ENCODE measurements around the gene DNM3. TPM values are rescaled to one million over a fixed set of nuclear protein-coding genes. Genes with fewer than 3 reads are reported as not detected.

DNM3 gene
- total and polyA plus RNA-seq, 2 donors (not counting 1 experiment from before 2014, with no cell fraction given) = 1.0 to 1.3 TPM

GRCh38 chr1:171863531-171863930, 22.2 kb downstream of the DNM3 start:
- POLR2A ChIA-PET = no interaction called here
- no peak overlapping the region for H3K4me3 Mint-ChIP-seq
- WGBS (ENCODE audit: insufficient coverage) = 90% methylated on average over 3 of the region's 4 CpGs

GRCh38 chr1:171864308-171864707, 23.0 kb downstream of the DNM3 start:
- Mint-ChIP-seq H3K27ac (no peak overlapping the region), H3K4me3 (no peak overlapping the region), H3K4me1 (no peaks in the 10 kb centered on the region), H3K27me3 (peaks cover 10% of the 10 kb centered on the region), H3K9me3 (ENCODE audit: insufficient read depth) (no peaks in the 10 kb centered on the region)
- ChIA-PET POLR2A (no interaction called here), CTCF (no interaction called here)
- no peaks in the 10 kb centered on the region for H3K4me1 ChIP-seq (ENCODE audit: control insufficient read depth in 2 of 2, insufficient read depth in 2 of 2, low read length in 2 of 2)
- no peak overlapping the region for H3K4me3 ChIP-seq (ENCODE audit: control extremely low read depth in 1 of 5, extremely low read depth in 1 of 5, insufficient read depth in 1 of 5, low read depth in 2 of 5, low read length in 4 of 5)
- no peak overlapping the region for H3K27ac ChIP-seq (ENCODE audit: low read length in 2 of 2)
- ATAC-seq (ENCODE audit: low read depth) = no peak
- H3K9ac ChIP-seq (ENCODE audit: low read length) = no peak overlapping the region
- no peak for DNase-seq
- intact Hi-C loops (cut with micrococcal nuclease) = no loop called here
- no peak for TF ChIP-seq EZH2 (IDR thresholded peaks at IDR 0.05; ENCODE audit: borderline replicate concordance, insufficient read depth, low read depth, low read length, poor library complexity, severe bottlenecking)
- H3K79me2 ChIP-seq (ENCODE audit: control insufficient read depth, insufficient read depth, low read length) = no peaks in the 10 kb centered on the region
- H2AFZ ChIP-seq (ENCODE audit: insufficient read depth, low read depth, low read length, poor library complexity, severe bottlenecking) = no peak overlapping the region
- H3K4me2 ChIP-seq (replicated peaks; ENCODE audit: low read depth, low read length, poor library complexity, severe bottlenecking) = no peak overlapping the region
- H3K27me3 ChIP-seq (replicated peaks in 1 of 4; ENCODE audit: control extremely low read depth in 1 of 4, control insufficient read depth in 3 of 4, insufficient read depth in 4 of 4, low read length in 3 of 4) = no peaks in the 10 kb centered on the region
- no peaks in the 10 kb centered on the region for H4K20me1 ChIP-seq (ENCODE audit: control insufficient read depth, insufficient read depth, low read length, poor library complexity, severe bottlenecking)
- H3K36me3 ChIP-seq (replicated peaks in 1 of 2; ENCODE audit: control extremely low read depth in 1 of 2, control insufficient read depth in 1 of 2, extremely low read depth in 1 of 2, insufficient read depth in 2 of 2, low read length in 1 of 2) = no peaks in the 10 kb centered on the region
- no peaks in the 10 kb centered on the region for H3K9me3 ChIP-seq (ENCODE audit: control extremely low read depth in 1 of 3, control insufficient read depth in 2 of 3, insufficient read depth in 1 of 3, low read length in 2 of 3)

More at GRCh38 chr1:171863531-171863930, 22.2 kb downstream of the DNM3 start:
- H3K4me3 ChIP-seq (ENCODE audit: control extremely low read depth in 1 of 5, extremely low read depth in 1 of 5, insufficient read depth in 1 of 5, low read depth in 2 of 5, low read length in 4 of 5) = no peak overlapping the region
- Mint-ChIP-seq H3K9me3 (ENCODE audit: insufficient read depth) (no peaks in the 10 kb centered on the region), H3K27ac (no peak overlapping the region), H3K4me1 (no peaks in the 10 kb centered on the region), H3K27me3 (peaks cover 13% of the 10 kb centered on the region)
- H2AFZ ChIP-seq (ENCODE audit: insufficient read depth, low read depth, low read length, poor library complexity, severe bottlenecking) = no peak overlapping the region
- H3K9me3 ChIP-seq (ENCODE audit: control extremely low read depth in 1 of 3, control insufficient read depth in 2 of 3, insufficient read depth in 1 of 3, low read length in 2 of 3) = no peaks in the 10 kb centered on the region
- H3K27ac ChIP-seq (ENCODE audit: low read length in 2 of 2) = no peak overlapping the region
- H4K20me1 ChIP-seq (ENCODE audit: control insufficient read depth, insufficient read depth, low read length, poor library complexity, severe bottlenecking) = no peaks in the 10 kb centered on the region
- H3K27me3 ChIP-seq (replicated peaks in 1 of 4; ENCODE audit: control extremely low read depth in 1 of 4, control insufficient read depth in 3 of 4, insufficient read depth in 4 of 4, low read length in 3 of 4) = no peaks in the 10 kb centered on the region
- TF ChIP-seq EZH2 (IDR thresholded peaks at IDR 0.05; ENCODE audit: borderline replicate concordance, insufficient read depth, low read depth, low read length, poor library complexity, severe bottlenecking) (no peak), CTCF (IDR thresholded peaks at IDR 0.05) (no peak)
- ATAC-seq (ENCODE audit: low read depth) (no peak), DNase-seq (no peak)
- intact Hi-C loops (cut with micrococcal nuclease) = no loop called here
- CTCF ChIA-PET = no interaction called here
- H3K4me1 ChIP-seq (ENCODE audit: control insufficient read depth in 2 of 2, insufficient read depth in 2 of 2, low read length in 2 of 2) = no peaks in the 10 kb centered on the region
- H3K36me3 ChIP-seq (replicated peaks in 1 of 2; ENCODE audit: control extremely low read depth in 1 of 2, control insufficient read depth in 1 of 2, extremely low read depth in 1 of 2, insufficient read depth in 2 of 2, low read length in 1 of 2) = no peaks in the 10 kb centered on the region
- H3K4me2 ChIP-seq (replicated peaks; ENCODE audit: low read depth, low read length, poor library complexity, severe bottlenecking) = no peak overlapping the region
- H3K79me2 ChIP-seq (ENCODE audit: control insufficient read depth, insufficient read depth, low read length) = no peaks in the 10 kb centered on the region
- H3K9ac ChIP-seq (ENCODE audit: low read length) = no peak overlapping the region
